ENCODE results near the gene LRMDA. TPM values are rescaled to one million over a fixed set of nuclear protein-coding genes. Genes with fewer than 3 reads are reported as not detected.

LRMDA gene
- total and polyA plus RNA-seq, 2 of the 8 experiments (the other 6 are each of a cell fraction or from before 2014, with no cell fraction given): 0.86 to 2.8 TPM

DNA sequence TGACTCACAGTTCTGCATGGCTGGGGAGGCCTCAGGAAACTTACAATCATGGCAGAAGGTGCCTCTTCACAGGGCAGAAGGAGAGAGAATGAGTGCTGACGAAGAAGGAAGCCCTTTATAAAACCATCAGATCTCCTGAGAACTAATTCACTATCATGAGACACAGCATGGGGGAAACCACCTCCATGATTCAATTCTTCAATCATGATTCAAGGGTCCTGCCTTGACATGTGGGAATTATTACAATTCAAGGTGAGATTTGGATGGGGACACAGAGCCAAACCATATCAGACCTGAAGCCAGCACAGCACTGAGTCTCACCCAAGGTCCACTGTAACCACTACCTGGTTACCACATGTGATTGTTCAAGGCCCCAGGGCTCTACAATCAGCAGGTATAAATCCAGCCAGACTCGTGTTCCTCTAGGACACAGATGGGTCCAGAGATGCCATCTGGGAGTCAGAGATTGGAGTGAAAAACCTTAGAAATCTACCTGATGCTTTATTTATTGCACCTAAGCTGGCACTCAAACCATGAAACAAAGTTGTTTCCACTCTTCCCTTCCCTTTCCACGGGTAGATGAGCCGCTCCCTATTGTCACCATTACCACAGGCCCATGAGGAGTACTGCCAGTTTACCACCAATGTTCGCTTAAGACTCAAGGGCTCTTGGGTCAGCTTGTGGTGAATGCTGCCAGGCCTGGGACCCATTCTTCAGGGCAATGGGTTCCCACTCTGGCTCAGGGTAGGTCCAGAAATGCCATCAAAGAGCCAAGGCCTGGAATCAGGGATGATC lies 1061.5 kb downstream of the LRMDA start:
- no peak overlapping the region for H2AK5ac ChIP-seq (ENCODE audit: low read depth, low read length)
- H2BK120ac ChIP-seq (replicated peaks; ENCODE audit: low read depth, low read length): no peak overlapping the region
- no peak overlapping the region for H4K5ac ChIP-seq (ENCODE audit: insufficient read length, low read depth, low read length)
- FAIRE-seq (no peak), DNase-seq (ENCODE audit: low read depth in 1 of 2, low spot score in 2 of 2) (no peak)
- H3K27ac ChIP-seq (ENCODE audit: low read depth, low read length): no peak overlapping the region
- no peak overlapping the region for H4K91ac ChIP-seq (replicated peaks; ENCODE audit: insufficient read length, low read length)
- no peaks in the 10 kb centered on the region for H3K27me3 ChIP-seq (replicated peaks in 1 of 4; ENCODE audit: control insufficient read depth in 3 of 4, extremely low read depth in 1 of 4, insufficient read depth in 3 of 4, low read length in 3 of 4)
- POLR2A ChIA-PET (ENCODE audit: partially characterized antibody): no interaction called here
- H3K23ac ChIP-seq (ENCODE audit: insufficient read length): no peak overlapping the region
- H3K9ac ChIP-seq (replicated peaks in 1 of 4; ENCODE audit: extremely low read depth in 1 of 4, low read depth in 3 of 4, low read length in 3 of 4): no peak overlapping the region
- no peak overlapping the region for H2BK15ac ChIP-seq (ENCODE audit: low read length)
- H4K20me1 ChIP-seq (replicated peaks in 1 of 2; ENCODE audit: control insufficient read depth in 1 of 2, insufficient read depth in 2 of 2, low read length in 2 of 2): no peaks in the 10 kb centered on the region
- H3K79me2 ChIP-seq (ENCODE audit: control insufficient read depth in 1 of 2, insufficient read depth in 2 of 2, low read length in 2 of 2): no peaks in the 10 kb centered on the region
- WGBS, 2 experiments (ENCODE audit: extremely low coverage in 1 of 2, insufficient coverage in 1 of 2, insufficient read length in 1 of 2, insufficient replicate concordance in 2 of 2, low coverage in 1 of 2, low lambda C conversion rate in 2 of 2, missing lambda C conversion rate in 1 of 2): 92% methylated on average over 5 of the region's 5 CpGs; no CpG with 5 or more reads in 1 of the 2 experiments
- H2BK12ac ChIP-seq (ENCODE audit: low read depth, low read length): no peak overlapping the region
- H2BK20ac ChIP-seq (ENCODE audit: low read length): no peak overlapping the region
- no peaks in the 10 kb centered on the region for H3K23me2 ChIP-seq (ENCODE audit: low read depth, low read length)
- CTCF ChIA-PET (ENCODE audit: partially characterized antibody): interaction anchor here (0.6 kb wide), 1 partner anchor 28 kb away, joined by 3 read pairs; no protein-coding TSS in a partner anchor
- H3K56ac ChIP-seq (replicated peaks; ENCODE audit: insufficient read length, low read depth, low read length): no peak overlapping the region
- no peak overlapping the region for H2BK5ac ChIP-seq (ENCODE audit: low read depth, low read length)
- H3K36me3 ChIP-seq (ENCODE audit: control insufficient read depth in 2 of 4, insufficient read depth in 4 of 4, low read length in 3 of 4): no peaks in the 10 kb centered on the region
- H3K18ac ChIP-seq (ENCODE audit: extremely low read depth, low read length): no peak overlapping the region
- no peaks in the 10 kb centered on the region for H3K4me1 ChIP-seq (replicated peaks in 1 of 4; ENCODE audit: control insufficient read depth in 3 of 4, insufficient read depth in 4 of 4, low read length in 3 of 4)
- H3K79me1 ChIP-seq (ENCODE audit: low read depth, low read length): no peaks in the 10 kb centered on the region
- H3K14ac ChIP-seq (ENCODE audit: insufficient read length): no peak overlapping the region
- no peak overlapping the region for H2AFZ ChIP-seq (ENCODE audit: low read length)
- no peak overlapping the region for H4K8ac ChIP-seq (ENCODE audit: extremely low read depth, insufficient read depth, low read length)
- no peak overlapping the region for H3K4me2 ChIP-seq (ENCODE audit: insufficient read depth in 1 of 2, low read depth in 2 of 2, low read length in 2 of 2)
- no peak overlapping the region for H3K4me3 ChIP-seq (ENCODE audit: extremely low read depth in 1 of 4, insufficient read depth in 2 of 4, low read depth in 3 of 4, low read length in 4 of 4)
- no peak overlapping the region for H3K4ac ChIP-seq (replicated peaks; ENCODE audit: insufficient read length, low read depth, low read length)
- H3K9me3 ChIP-seq (ENCODE audit: insufficient read depth in 2 of 2, low read depth in 1 of 2, low read length in 1 of 2): 0 out of 4 replicates have a peak, but pooled peaks cover 0 to 11% of the 10 kb centered on the region in 2 experiments
- TF ChIP-seq E2F6 (IDR thresholded peaks at IDR 0.05) (no peak), SP1 (IDR thresholded peaks at IDR 0.05; ENCODE audit: low read depth, low read length) (no peak), ASH2L (IDR thresholded peaks at IDR 0.05; ENCODE audit: low read length) (no peak)
